Adipose tissue (tissue), 3 donors: ENCODE results near the gene SPPL2C. TPM values are rescaled to one million over a fixed set of nuclear protein-coding genes. Genes with fewer than 3 reads are reported as not detected.
"Not testable (repeated sequence)": the region's sequence is repeated elsewhere in the genome, so short reads cannot be mapped to it uniquely, and the experiment has no call there.

ENCODE experiments used
- H3K27ac ChIP-seq: one replicate; pipeline ENCODE4 v1.5.1; 2013; ENCODE audit warnings: low read depth, low read length
- WGBS, 3 donors: extraction: QIAGEN DNeasy Blood & Tissue Kit; methylation state at CpG; one replicate each; pipeline ENCODE4 v1.1.7; 2013; 5-methylcytosine and 5-hydroxymethylcytosine counted together
- polyA plus RNA-seq, 3 donors: library from polyadenylated mRNA; stranded (reverse); fragments of 200-250 nt; gene quantifications; one replicate each; pipeline ENCODE4 v1.2.3, GENCODE V29; 2013
- donor health status: healthy with polysubstance abuse.
- donor health status: Bipolar disorder and iron deficiency.
- donor health status: healthy.

The SPPL2C gene
- polyA plus RNA-seq, 3 donors, result not detected

DNA sequence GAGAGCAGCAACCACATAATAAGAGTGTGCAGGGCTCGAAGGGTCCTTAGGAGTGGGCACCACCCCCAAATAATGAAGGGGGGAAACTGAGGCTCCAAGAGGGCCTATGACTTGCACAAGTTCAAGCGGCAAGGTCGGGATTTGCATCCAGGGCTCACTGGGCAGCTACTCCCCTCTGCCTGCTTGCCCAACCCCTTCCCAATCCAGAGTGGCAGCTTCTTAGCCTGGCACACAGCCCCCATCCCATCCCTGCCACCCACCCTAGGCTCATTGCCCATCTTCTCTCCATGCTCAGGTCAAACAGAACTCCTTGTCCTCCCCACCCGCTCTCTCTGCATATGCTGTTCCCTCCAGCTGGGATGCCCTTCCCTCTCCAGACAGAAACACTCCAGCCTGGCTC lies 2.4 kb downstream of the SPPL2C start:
- WGBS, 3 donors, result 78 to 91% (median 87%) methylated on average over 4 of the region's 4 CpGs
- no peak overlapping the region for H3K27ac ChIP-seq

DNA sequence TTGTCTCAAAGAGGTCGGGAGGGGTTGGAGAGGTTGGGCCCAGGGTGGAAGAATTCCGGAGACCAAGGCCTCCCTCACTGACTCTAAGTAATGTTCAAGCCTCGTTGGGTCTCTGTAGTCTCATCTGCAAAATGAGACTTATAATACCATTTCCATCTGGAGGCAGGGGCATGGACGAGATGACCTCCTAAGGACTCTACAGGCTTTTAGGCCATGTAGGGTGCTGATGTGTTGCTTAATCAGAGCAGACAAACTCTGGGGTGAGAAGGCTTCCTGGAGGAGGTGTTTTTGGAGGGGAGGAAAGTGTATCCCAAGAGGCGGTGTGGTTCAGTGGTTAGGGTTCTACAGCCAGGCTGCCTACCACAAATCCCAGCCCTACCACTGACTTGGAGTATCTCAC lies 3.1 kb downstream of the SPPL2C start:
- no peak overlapping the region for H3K27ac ChIP-seq
- WGBS, 3 donors, result 76 to 86% (median 80%) methylated on average over 5 of the region's 5 CpGs

DNA sequence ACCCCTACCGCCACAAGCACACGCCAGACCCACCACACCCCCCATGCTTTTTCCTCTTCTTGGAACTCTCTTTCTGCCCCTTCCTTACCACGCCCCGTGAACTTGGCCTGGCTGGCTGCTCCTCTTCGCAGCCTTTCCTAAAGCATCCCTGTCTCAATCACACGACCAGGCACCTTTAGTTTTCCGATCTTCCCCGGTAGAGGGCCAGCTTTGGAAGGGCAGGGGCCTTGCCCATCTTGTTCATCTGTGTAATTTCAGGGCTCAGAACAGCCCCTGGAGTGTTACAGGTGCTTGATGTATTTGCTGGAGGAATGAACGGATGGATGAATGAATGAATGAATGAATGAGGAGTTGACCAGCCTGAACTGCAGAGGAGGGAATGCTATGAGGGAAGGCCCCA lies 3.7 kb downstream of the SPPL2C start:
- no peak overlapping the region for H3K27ac ChIP-seq
- WGBS, 3 donors, result 86 to 89% (median 88%) methylated on average over 9 of the region's 9 CpGs

DNA sequence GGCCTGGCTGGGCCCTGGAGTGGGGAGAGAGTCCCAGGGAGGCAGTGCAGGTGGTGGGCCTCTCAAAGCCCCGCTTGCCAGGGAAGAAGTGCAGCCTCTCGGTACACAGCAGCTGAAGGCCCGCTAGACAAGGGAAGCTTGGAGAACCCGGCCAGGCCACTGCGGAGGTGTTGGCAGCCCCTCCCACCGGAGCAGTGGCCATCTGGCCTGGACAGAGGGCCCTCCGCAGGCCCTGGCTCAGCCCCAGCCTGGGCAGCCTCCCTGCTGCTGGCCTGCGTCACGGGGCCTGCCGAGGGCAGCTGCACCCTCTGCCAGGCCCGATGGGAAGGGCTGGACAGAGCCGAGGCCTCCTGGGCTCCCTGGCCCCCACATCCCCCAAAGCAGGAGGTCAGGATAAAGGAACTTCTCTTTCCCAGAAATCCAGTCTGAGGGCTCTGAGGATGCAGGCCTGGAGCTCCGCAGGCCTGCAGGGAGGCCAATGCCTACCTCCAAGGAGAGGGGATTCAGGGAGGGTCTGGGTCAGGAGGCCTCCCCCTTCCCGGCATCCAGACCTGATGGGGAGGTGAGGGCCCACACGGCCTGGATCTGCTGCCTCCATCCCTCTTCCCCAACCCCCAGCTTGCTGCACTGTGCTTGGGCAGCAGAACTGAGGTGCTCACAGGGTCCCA lies 4.3 kb downstream of the SPPL2C start:
- 58 to 69% (median 65%) methylated on average over 15 of the region's 15 CpGs for WGBS, 3 donors
- no peak overlapping the region for H3K27ac ChIP-seq

DNA sequence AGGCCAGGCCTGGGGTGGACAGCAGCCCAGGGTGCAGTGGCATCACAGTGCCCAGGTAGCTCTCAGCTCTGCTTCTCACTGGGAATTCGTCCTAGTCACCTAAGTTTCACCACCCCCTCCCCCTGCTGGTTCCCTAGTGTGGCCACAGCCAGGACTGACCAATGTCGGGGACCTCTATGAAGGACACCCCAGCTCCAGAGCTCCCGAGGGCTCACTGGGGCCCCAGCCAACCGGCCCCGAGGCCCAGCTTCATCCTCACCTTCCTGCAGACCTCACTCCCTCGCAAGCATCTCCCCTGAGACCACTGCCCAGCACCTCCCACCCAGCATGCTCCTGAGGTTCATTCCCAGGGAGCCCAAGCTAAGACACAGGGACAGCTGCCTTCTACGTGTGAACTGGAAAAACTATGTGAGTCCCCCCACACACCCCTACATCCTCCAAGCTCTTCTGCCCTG lies 4.9 kb downstream of the SPPL2C start:
- WGBS, 3 donors, result 74 to 78% (median 77%) methylated on average over 6 to 7 of the region's 7 CpGs
- H3K27ac ChIP-seq, result no peak overlapping the region

DNA sequence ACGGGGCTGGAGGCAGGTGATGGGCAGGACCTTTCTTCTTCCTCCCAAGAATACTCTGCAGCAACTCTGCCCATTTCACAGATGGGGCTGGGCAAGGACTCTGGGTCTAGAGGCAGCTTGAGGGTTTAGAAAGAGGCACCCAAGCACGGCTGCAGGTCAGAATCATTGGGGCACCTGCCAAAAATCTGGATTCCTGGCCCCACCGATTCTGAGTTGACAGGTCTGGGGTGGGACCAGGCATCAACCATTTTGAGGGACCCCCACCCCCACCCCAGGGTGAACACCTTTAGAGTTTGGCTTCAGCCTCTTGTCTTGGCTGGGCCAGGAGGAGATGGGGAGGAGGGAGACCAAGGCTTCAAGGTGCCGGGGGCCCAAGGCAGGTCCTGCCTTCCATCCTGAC lies 5.3 kb downstream of the SPPL2C start:
- 69 to 72% (median 72%) methylated on average over 4 of the region's 4 CpGs for WGBS, 3 donors
- no peak overlapping the region for H3K27ac ChIP-seq

DNA sequence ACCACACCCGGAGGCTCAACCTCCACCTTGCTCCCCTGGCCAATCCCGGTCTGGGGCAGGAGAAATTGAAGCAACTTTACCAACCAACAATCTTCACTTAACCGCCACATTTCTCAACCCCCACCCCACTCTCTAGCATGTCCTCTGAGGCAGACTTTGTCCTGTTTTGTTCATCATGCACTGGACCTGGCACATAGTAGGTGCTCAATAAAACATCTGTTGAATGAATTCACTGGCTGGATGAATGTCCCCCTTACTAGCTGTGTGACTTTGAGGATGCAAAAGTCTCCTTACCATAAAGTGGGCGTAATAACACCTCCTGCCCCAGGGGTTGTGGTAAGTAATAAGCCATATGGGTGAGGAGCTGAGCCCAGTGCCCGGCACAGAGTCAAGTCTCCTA lies 5.8 kb downstream of the SPPL2C start:
- WGBS, 3 donors, result 83 to 89% (median 88%) methylated on average over 5 of the region's 5 CpGs
- no peak overlapping the region for H3K27ac ChIP-seq

DNA sequence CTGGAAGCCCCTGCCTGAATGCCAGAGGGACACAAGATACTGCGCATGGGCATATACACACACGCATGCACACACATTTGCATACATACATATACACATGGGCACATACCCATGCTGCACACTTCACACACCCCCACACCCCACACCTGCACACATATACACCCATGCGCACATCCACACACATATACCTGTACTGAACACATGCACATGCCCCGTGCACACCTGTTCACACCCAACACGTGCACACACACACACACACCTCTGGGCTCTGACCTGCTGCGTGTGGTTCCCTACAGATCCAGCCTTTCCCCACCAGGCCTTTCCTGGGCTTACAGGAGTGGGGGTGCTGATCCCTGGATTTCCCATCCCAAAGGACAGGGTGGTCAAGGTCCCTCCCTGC lies 6.3 kb downstream of the SPPL2C start:
- H3K27ac ChIP-seq, result no peak overlapping the region
- 80 to 87% (median 84%) methylated on average over 6 of the region's 6 CpGs for WGBS, 3 donors

DNA sequence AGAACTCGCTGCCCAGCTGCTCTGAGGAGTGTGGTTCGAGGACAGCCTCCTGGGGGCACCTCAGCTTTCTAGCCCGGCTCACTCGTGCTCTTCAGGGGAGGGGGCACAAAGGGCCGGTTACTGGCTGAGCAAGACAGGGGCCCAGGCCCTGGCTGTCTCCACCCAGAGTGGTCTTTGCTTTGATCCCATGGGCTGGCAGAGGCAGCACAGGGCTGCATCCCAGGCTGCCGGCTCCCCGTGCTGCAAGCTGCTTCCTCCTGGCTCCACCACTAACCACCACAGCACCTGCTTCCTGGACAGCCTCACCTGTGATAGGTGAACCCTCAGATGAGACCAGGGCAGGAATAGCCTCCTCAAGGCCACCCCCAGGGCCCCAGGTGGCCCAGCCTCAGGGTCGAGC lies 6.8 kb downstream of the SPPL2C start:
- H3K27ac ChIP-seq, result no peak overlapping the region
- WGBS, 3 donors, result 35 to 39% (median 38%) methylated on average over 8 of the region's 8 CpGs

DNA sequence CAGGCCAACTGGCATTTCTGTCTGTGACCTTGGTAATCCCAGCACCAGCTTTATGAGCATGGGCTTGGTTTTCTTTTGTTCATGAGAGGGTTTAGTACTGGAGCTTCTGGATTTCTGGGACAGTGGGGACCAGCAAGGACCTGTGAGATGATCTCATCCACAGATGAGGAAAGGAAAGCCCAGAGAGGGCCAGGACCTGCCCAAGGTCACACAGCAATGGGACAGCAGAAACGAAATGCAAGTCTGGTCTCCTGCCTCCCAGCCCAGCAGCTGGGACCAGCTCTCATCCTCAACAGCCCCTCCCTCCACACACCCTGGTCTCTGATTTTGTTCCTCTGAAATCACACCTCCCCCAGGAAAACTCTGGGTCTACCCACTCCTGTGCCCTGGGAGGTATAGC lies 7.2 kb downstream of the SPPL2C start:
- WGBS, 3 donors, result 18 to 77% (median 73%) methylated on average over 1 of the region's 1 CpG
- no peak overlapping the region for H3K27ac ChIP-seq

DNA sequence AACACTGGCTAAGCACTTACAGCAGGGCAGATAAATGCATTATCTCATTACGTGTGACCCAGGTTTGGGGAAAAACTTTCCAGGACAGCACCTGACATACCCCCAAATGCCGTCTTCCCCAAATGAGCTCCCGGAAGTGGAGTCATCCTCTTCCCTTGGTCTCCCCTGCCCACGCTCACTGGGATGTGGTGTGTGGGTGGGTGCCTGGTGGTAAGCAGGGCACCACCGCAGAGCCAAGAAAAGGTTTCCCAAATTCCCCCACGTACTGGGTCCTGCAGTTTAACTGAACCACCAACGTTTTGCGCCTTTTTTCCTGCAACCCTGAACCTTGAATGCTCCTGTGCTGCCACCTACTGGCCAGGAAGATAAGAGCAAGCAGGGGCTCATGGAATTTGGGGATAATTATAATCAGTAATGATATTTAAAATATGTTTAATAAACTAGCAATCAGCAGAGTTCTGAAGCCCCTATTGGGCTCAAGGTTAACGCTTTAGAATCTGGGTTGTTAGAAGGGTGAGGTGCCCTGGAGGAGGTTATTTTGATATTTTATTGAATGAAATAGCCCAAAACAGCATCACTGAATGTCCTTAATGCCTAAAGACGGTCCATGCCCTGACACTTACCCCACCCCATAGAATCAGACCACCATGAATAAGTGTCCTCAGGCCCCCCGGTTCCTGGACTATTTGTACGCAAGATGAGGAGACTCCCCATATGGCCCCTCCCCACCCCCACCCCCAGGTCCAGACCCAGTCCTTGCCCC lies 8.0 kb downstream of the SPPL2C start:
- 20 to 22% (median 22%) methylated on average over 12 of the region's 12 CpGs for WGBS, 3 donors
- H3K27ac ChIP-seq, result no peak overlapping the region

DNA sequence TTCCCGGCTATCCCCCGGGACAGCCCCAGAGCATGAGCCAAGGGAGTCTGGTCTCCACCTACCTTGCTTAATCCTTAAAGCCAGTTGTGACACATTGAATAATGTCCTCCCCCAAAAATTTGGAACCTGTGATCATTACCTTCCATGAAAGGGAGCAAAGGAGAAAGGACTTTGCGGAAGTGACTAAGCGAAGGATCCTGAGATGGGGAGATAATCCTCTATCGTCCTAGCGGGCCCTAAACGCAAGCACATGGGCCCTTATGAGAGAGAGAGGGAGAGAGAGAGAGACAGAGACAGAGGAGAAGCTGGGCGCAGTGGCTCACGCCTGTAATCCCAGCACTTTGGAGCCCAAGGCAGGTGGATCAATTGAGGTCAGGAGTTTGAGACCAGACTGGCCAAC lies 9.5 kb downstream of the SPPL2C start:
- 72 to 83% (median 79%) methylated on average over 9 of the region's 9 CpGs for WGBS, 3 donors
- no peak overlapping the region for H3K27ac ChIP-seq

DNA sequence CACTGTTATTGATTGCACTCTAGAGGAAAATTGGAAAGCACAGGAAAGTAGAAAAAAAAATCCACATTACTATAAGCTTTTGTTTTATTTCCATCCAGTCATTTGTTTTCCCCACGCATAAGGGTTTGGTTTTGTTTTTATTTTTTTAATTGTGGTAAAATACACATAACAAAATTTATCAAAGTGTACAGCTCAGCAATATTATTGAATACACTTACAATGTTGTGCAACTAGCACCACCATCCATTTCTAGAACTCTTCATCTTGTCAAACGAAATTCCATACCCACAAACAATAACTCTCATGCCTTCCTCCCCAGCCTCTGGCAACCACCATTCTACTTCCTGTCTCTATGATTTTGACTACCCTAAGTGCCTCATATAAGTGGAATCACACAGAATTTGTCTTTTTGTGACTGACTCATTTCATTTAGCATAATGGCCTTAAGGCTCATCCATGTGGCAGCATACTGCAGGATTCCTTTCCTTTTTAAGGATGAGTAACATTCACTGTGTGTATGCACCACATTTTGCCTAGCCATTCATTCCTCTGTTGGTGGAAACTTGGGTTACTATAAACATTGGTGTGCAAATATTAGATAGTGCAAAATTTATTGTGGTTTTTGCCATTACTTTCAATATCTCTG lies 11.1 kb downstream of the SPPL2C start:
- WGBS, 3 donors, result 45 to 55% (median 51%) methylated on average over 2 of the region's 2 CpGs
- no peak overlapping the region for H3K27ac ChIP-seq

DNA sequence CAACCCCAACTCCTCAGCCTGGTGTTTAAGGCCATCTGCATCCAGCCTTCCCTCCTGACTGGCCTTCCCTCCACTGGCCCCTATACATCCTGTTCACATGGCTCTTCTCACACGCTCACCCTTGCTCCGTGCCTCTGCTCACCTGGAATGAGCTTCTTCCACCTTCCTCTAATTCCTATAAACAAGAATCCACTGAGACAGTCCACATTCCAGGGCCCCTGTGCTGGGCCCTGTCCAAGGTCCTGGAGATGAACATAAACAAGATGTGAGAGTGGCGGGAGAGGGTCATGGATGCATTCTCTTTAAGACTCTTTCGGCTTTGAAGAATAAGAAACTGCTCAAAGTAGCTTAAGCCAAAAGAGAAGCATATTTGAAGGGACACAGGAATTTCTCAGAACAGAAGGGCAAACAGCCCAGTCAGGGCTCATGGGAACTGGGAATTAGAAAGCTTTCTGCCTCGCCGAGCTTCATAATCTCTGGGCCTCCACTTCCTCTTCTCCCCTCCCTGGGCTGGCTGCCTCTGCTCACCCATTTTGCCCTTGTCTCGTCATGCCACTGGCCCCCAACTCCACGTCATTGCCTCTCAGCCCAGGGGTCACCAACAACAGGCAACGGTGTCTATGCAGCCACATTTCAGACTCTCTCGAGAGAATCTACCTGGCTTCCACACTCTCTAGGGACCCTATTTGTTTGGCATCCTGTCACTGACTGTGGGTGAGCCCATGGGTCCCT lies 13.5 kb downstream of the SPPL2C start:
- H3K27ac ChIP-seq, result no peak overlapping the region
- WGBS, 3 donors, result 32 to 42% (median 37%) methylated on average over 10 of the region's 10 CpGs

DNA sequence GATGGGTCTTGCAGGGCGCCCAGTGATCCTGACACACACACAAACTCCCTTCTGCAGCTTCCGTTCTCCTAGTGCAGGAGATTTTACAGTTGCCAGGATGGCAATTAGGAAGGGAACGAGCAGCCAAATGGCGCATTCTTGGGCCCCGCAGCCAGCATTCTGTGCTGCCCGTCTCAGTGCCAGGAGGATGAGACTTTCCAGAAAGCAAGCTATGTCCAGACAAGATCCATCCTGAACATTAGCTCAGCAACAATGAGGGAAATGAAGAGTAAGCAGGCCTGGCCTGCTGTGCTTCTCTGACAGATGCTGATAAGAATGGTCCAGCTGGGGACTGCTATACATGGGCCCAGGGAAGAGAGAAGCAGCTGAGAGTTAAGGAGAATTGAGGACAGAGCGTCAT lies 16.5 kb downstream of the SPPL2C start:
- WGBS, 3 donors, result 75 to 83% (median 82%) methylated on average over 7 of the region's 7 CpGs
- no peak overlapping the region for H3K27ac ChIP-seq

DNA sequence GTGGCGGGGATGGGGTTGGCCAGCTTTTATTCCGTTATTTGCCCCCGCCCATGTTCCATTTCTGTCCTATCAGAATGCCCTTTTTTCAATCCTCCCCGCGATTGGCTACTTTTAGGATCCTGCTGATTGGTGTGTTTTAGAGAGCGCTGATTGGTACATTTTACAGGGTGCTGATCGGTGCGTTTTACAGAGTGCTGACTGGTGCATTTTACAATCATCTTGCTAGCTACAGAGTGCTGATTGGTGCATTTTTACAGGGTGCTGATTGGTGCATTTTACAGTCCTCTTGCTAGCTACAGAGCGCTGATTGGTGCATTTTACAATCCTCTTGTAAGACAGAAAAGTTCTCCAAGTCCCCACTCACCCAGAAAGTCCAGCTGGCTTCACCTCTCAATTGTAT lies 17.4 kb downstream of the SPPL2C start:
- H3K27ac ChIP-seq, result not testable (repeated sequence)
- WGBS, 3 donors, result 78 to 85% (median 82%) methylated on average over 9 of the region's 9 CpGs

DNA sequence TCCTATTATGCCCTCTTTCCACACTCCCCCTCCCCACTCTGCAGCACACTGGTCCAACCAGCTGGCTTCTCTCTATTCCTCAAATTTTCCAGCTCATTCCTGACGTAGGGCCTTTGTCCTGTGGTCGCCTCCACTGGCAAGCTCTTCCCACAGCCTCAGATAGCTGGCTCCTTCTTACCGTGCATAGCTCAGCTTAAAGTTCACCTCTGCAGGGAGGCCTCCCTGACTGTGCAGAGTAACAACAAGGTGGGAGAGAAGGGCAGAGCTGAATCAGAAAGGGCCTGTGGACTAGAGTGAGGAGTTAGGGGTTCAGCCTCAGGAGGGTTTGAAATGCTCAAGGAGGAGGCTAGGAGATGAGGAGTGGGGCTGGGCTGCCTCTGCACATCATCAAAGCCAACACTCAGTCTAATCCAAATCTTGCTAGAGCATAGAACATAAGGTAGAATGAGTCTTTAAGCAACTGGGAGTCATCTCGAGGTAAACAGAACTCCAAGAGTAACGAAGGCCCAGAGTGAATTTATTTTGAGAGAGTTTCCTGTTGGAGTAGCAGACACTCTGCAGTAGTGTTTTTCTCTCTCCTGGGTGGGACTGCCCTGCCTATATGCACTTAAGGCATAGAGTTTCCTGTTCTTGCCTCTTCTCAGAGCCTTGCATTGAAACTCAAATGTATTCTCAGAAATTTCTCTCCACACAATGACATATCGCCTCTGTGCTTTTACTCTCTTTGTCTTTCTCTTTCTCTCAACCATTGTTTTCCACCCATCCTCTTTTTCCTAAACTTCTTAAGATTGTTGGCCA lies 19.4 kb downstream of the SPPL2C start:
- WGBS, 3 donors, result 37 to 55% (median 53%) methylated on average over 6 of the region's 6 CpGs

DNA sequence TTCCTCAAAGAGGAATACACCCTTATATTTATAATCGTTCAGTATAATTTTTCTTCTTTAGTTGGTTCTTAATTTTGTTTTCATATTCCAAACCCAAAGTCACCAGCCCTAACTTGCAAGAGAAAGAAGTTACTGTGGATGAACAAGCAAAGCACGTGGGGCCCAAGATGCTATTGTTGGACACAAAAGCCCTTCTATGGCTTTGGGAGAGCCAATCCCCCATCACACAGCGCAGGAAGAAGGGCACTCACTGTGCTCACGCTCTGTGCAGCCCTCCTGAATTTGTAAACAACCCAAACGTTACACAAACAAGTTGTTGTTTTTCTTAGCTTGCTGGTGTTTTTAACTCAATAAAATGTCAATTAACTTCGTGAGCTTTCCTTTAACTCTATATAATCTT lies 22.5 kb downstream of the SPPL2C start:
- no peak overlapping the region for H3K27ac ChIP-seq
- 62 to 85% (median 80%) methylated on average over 6 of the region's 6 CpGs for WGBS, 3 donors

More for the DNA sequence above, 19.4 kb downstream of the SPPL2C start:
- no peak overlapping the region for H3K27ac ChIP-seq
